RPMI7951 (cell line): Measurements from ENCODE around the gene ANKHD1. TPM values are rescaled to one million over a fixed set of nuclear protein-coding genes. Genes with fewer than 3 reads are reported as not detected.
"Not testable (repeated sequence)": the region's sequence is repeated elsewhere in the genome, so short reads cannot be mapped to it uniquely, and the experiment has no call there.

Experiments
- DNase-seq: peaks from one replicate; pipeline ENCODE4 v3.0.0-alpha.2; 2012; ENCODE audit warnings: low read depth
- total RNA-seq: library from RNA; depleted of rRNA; stranded (reverse); fragments of >200 nt; shearing (Covaris generic); gene quantifications from 2 replicates; pipeline ENCODE4 v1.2.3, GENCODE V29; 2014

ANKHD1 gene
- total RNA-seq, 1 experiment from 2014 or later, result 35.2 TPM

DNA sequence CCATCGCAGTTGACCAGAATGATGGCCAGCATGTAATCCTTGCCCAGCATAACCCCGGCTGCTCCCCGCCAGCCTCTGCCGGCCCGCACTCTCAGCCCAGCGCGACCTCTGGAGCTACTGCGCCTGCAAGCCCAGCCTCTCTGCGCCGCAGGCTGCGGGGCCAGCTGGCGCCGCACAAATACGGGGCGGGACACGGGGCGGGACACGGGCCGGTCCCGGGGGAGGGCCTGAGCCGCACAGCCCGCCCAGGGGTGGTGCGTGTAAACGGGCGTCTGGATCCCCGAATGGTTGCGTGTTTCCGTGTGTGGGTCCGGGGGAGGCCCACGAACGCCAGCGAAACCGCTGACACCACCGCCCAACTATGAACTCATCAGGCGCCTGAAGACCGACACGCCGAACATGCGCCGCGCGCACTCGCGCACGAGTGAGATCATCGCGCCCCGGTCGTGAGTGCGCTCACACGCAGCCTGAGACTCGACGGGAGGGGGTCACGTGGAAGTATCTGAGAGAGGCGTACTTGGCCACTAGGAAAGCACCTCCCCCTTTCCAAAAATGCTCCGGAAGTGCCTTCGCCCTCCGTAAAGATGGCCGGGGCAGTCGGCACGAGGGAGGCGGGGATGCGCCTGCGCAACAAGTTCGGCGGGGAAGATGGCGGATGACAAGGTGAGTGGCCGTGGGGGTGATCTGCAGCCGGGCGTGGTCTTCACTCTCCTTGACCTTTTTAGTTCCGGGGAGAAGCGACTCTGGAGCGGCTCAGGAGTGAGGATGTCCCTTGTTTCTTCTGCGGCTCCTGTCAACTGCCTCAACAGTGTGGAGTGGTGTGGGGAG, 162.8 kb downstream of the ANKHD1 start, which contains the start of the genes APBB3 and SLC35A4:
TSS of gene APBB3 (minus strand) at position 403 of the 828 bp plus-strand sequence. CDS start at position 50, 353 bp downstream.
TSS of gene SLC35A4 (plus strand) at position 633 of the 828 bp plus-strand sequence. CDS start 2,342 bp downstream, outside the sequence.
- DNase-seq, result peak; percentile 97

DNA sequence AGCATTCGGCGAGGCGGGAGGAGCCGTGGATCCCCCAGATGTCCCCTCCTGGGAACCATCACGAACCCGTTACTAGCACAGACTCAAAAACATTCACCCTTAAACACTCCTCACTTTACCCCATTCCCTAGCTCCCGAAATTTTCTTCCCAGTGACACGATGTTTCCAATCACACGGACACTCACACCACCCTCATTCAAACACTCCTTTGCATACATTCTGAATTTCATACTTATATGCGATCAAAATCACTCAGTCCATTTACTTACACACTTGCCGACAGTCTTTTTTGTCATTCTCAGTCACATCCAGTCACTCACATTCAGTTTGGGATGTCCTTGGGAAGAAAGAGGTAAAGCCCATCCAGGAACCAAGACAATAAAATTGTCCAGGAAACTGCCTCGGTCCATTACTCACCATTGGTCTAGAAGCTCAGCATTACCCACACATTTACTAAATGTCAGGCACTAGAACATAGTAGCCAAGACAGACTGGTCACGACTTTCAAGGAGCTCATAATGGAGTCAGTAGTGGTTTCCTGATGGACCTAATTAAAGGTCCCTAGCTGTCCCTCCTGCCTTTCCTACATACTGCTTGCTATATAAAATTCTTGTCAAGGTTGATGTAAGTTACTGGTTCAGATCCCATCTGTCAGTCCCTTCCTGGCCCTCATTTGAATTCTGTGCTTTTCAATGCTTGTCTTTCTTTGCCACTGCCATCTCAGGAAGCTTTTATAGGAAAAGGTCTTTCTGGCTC, 163.6 kb downstream of the ANKHD1 start:
- DNase-seq, result no peak

DNA sequence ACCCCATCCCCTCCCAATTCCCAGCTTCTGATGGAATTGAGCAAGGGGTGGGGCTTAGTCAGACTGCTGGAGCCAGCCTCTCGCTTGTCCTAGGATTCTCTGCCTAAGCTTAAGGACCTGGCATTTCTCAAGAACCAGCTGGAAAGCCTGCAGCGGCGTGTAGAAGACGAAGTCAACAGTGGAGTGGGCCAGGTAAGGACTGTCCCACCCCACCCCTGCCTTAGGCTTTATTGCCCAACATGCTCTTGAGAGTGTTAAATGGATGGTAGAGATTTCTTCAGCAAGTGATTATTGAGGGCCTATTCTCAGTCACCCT, 164.1 kb downstream of the ANKHD1 start:
- no peak for DNase-seq

DNA sequence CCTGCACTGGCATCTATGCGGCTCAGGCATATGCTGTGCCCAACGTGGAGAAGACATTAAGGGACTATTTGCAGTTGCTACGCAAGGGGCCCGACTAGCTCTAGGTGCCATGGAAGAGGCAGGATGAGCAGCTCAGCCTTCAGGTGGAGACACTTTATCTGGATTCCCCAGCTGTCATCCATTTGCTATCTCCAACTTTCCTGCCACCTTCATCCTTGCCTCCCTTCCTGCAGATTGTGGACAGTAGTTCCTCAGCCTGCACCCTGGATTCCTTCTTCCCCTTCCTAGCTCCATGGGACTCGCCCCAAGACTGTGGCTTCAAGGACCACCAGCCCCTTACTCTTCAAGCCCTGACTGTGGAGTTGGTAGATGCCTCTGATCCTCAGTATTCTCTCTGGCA, 165.0 kb downstream of the ANKHD1 start:
- DNase-seq, result no peak

DNA sequence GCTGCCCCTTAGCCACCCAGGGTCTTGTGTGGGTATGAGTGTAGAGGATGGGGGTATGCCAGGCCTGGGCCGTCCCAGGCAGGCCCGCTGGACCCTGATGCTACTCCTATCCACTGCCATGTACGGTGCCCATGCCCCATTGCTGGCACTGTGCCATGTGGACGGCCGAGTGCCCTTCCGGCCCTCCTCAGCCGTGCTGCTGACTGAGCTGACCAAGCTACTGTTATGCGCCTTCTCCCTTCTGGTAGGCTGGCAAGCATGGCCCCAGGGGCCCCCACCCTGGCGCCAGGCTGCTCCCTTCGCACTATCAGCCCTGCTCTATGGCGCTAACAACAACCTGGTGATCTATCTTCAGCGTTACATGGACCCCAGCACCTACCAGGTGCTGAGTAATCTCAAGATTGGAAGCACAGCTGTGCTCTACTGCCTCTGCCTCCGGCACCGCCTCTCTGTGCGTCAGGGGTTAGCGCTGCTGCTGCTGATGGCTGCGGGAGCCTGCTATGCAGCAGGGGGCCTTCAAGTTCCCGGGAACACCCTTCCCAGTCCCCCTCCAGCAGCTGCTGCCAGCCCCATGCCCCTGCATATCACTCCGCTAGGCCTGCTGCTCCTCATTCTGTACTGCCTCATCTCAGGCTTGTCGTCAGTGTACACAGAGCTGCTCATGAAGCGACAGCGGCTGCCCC, 165.6 kb downstream of the ANKHD1 start:
- DNase-seq, result no peak

GRCh38 chr5:140567871-140568270, 166.2 kb downstream of the ANKHD1 start:
- no peak for DNase-seq

- DNase-seq, result no peak
Observed at GRCh38 chr5:140568443-140569063, 166.9 kb downstream of the ANKHD1 start.

DNA sequence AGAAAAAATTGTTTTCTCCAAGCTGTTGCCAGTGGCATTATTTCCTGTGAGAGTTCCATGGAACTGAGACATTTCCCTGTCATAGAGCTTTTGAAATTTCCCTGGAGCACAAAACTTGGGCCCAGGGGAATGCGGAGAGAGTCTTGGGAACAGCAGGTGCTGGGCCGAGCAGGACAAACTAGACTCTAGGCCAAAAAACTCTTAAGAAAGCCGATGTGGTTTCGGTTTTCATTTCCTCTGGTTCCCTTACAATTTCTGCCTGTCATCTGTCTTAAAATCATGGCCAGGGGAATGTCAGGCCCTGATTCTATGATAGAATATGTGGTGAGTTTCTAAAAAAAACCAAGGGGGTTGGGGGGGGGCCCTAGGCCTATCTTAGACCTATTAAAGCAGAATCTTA, 167.6 kb downstream of the ANKHD1 start:
- DNase-seq, result no peak

- DNase-seq, result no peak
Observed at GRCh38 chr5:140570058-140570457, 168.4 kb downstream of the ANKHD1 start.

DNA sequence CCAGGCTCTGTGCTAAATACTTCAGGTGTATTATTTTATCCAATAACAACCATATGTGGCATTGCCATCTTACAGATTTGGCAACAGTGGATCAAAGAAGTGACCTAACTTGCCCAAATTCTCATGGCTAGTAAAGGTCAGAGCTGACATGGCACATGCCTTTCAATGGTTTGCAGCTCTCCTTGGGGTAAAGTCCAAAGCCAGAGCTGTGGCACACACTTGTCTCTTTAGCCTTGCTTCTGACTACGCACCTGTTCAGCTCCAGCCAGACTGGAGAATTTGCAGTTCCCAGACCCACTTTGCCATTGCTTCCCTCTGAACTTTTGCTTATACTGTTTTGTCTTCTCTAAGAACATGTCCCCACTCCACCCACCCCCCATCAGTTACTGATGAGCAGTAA, 168.9 kb downstream of the ANKHD1 start:
- no peak for DNase-seq

- no peak for DNase-seq
Observed at GRCh38 chr5:140571105-140571504, 169.5 kb downstream of the ANKHD1 start.

GRCh38 chr5:140573683-140574082, 172.1 kb downstream of the ANKHD1 start:
- DNase-seq, result no peak

- DNase-seq, result no peak
Observed at GRCh38 chr5:140574165-140574564, 172.5 kb downstream of the ANKHD1 start.

DNA sequence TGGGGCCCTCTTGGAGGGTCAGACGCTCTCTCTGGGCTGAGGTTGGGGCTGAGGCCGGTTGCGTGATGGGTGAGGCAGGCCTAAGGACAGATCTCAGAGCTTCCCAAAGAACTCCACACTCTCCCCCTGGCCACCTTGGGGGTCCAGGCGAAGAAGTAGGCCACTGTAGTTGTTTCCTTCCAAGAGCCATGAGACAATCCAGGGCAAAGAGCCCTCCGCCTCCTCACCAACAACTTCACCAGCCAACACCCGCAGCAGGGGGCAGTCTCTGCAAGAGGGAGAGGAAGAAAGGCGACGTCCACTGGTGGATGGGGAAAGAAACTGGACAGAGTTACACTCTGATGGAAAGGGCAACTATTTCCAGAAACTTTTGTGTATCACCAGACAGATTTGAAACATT, 173.7 kb downstream of the ANKHD1 start:
- peak; percentile 49 for DNase-seq

- no peak for DNase-seq
Observed at GRCh38 chr5:140576776-140577201, 175.2 kb downstream of the ANKHD1 start.

GRCh38 chr5:140579188-140579747, 177.6 kb downstream of the ANKHD1 start:
- not testable (repeated sequence) for DNase-seq

DNA sequence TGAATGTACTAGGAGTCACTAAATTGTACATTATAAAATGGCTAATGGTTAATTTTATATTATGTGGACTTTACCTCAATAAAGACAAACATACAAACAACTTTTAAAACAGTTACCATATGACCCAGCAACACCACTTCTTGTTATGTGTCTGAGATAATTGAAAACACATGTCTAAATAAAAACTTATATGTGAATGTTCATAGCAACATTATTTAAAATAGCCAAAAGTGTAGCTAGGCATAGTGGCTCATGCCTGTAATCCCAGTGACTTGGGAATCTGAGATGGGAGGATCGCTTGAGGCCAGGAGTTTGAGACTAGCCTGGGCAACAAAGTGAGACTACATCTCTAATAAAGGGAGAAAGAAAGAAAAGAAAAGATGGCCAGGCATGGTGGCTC, 185.9 kb downstream of the ANKHD1 start:
- no peak for DNase-seq

DNA sequence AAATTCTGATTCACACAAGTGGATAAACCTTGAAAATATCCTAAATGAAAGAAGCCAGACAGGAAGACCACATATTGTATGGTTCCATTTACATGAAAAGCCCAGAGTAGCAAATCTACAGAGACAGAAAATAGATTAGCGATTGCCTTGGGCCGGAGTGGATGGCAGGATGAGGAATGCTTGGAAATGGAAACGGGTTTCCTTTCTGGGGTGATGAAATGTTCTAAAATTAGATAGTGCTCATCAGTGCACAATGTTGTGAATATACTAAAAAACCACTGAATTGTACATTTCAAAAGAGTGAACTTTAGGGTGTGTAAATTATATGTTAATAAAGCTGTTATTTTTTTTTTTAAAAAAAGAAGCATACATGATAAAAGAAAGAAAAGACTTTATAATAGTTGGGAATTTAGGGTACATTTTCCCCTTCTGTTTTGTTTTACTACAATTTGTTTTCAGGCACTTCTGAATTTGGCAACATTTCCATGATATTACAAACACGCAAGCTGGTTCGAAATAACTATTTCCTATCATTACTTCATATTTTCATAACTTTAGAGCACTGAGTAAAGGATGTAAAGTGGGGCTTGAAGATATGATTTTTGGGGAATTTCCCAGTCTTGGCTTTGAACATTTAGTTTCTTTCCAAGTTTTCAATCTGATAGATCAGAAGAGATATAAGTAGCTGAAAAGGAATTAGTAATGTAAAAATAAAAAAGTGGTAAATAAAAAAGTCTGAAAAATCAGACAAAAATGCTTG, 186.9 kb downstream of the ANKHD1 start:
- DNase-seq, result peak; percentile 47
